H9 (cell line): Measurements from ENCODE around the gene ADAM22. TPM values are rescaled to one million over a fixed set of nuclear protein-coding genes. Genes with fewer than 3 reads are reported as not detected.

Experiments
- DNase-seq: peaks from one replicate; pipeline ENCODE4 v3.0.0-alpha.2; 2017
- H2AFZ ChIP-seq: one replicate; pipeline ENCODE4 v1.6.1; 2013; ENCODE audit warnings: mild to moderate bottlenecking, low read length, control low read depth, moderate library complexity
- H2AK5ac ChIP-seq: 2 replicates; pipeline ENCODE4 v1.6.1; 2013; ENCODE audit warnings: low read length, control low read depth, mixed read lengths; ENCODE audit not compliant: insufficient read length
- H2BK120ac ChIP-seq: one replicate; pipeline ENCODE4 v1.6.1; 2013; ENCODE audit warnings: low read depth, mild to moderate bottlenecking, low read length, control low read depth, inconsistent platforms; ENCODE audit not compliant: poor library complexity, severe bottlenecking
- H2BK12ac ChIP-seq: 2 replicates; pipeline ENCODE4 v1.6.1; 2013; ENCODE audit warnings: low read length, control low read depth, mixed read lengths, low read depth; ENCODE audit not compliant: insufficient read length
- H2BK15ac ChIP-seq: 2 replicates; pipeline ENCODE4 v1.6.1; 2013; ENCODE audit warnings: low read depth, low read length, control low read depth
- H2BK20ac ChIP-seq: one replicate; pipeline ENCODE4 v1.6.1; 2013; ENCODE audit warnings: low read depth, mild to moderate bottlenecking, low read length, control low read depth, inconsistent platforms; ENCODE audit not compliant: poor library complexity, severe bottlenecking
- H2BK5ac ChIP-seq: 2 replicates; pipeline ENCODE4 v1.6.1; 2013; ENCODE audit warnings: low read length, control low read depth, mixed read lengths; ENCODE audit not compliant: insufficient read length
- H3K14ac ChIP-seq: 2 replicates; pipeline ENCODE4 v1.6.1; 2013; ENCODE audit warnings: low read length, control low read depth; ENCODE audit not compliant: insufficient read depth
- H3K18ac ChIP-seq: 2 replicates; pipeline ENCODE4 v1.6.1; 2013; ENCODE audit warnings: low read depth, mild to moderate bottlenecking, mixed read lengths, low read length, control low read depth; ENCODE audit not compliant: insufficient read length
- H3K23ac ChIP-seq: 2 replicates; pipeline ENCODE4 v1.6.1; 2013; ENCODE audit warnings: low read length, control low read depth, mixed read lengths, low read depth; ENCODE audit not compliant: insufficient read length
- H3K23me2 ChIP-seq: 2 replicates; pipeline ENCODE4 v1.6.1; 2013; ENCODE audit warnings: low read depth, mild to moderate bottlenecking, mixed read lengths, low read length, control low read depth; ENCODE audit not compliant: insufficient read length, poor library complexity, severe bottlenecking
- H3K27ac ChIP-seq: 2 replicates; pipeline ENCODE4 v1.5.1; 2013; ENCODE audit warnings: low read length, control low read depth, mixed read lengths, low read depth; ENCODE audit not compliant: insufficient read length
- H3K27me3 ChIP-seq: 2 replicates; pipeline ENCODE4 v1.6.1; 2013; ENCODE audit warnings: low read length, control low read depth, inconsistent platforms; ENCODE audit not compliant: insufficient read depth
- H3K4ac ChIP-seq: 2 replicates; pipeline ENCODE4 v1.6.1; 2013; ENCODE audit warnings: low read depth, mild to moderate bottlenecking, control low read depth, inconsistent platforms, low read length, moderate library complexity
- H3K4me1 ChIP-seq: 2 replicates; pipeline ENCODE4 v1.6.1; 2013; ENCODE audit warnings: low read length, control low read depth, inconsistent platforms; ENCODE audit not compliant: insufficient read depth
- H3K4me2 ChIP-seq: 2 replicates; pipeline ENCODE4 v1.6.1; 2013; ENCODE audit warnings: low read length, control low read depth, mixed read lengths; ENCODE audit not compliant: insufficient read length, insufficient read depth
- H3K56ac ChIP-seq: 2 replicates; pipeline ENCODE4 v1.6.1; 2013; ENCODE audit warnings: low read depth, mild to moderate bottlenecking, mixed read lengths, low read length, control low read depth; ENCODE audit not compliant: insufficient read length
- H3K79me1 ChIP-seq: 2 replicates; pipeline ENCODE4 v1.6.1; 2013; ENCODE audit warnings: low read depth, mild to moderate bottlenecking, moderate library complexity, low read length, control low read depth, inconsistent platforms; ENCODE audit not compliant: insufficient read depth, poor library complexity, severe bottlenecking
- H3K79me2 ChIP-seq: 2 replicates; pipeline ENCODE4 v1.6.1; 2013; ENCODE audit warnings: low read length, control low read depth, inconsistent platforms; ENCODE audit not compliant: insufficient read depth
- H3K9ac ChIP-seq: 2 replicates; pipeline ENCODE4 v1.6.1; 2013; ENCODE audit warnings: low read length, control low read depth, mixed read lengths; ENCODE audit not compliant: insufficient read length; ENCODE audit errors: extremely low read depth
- H3K9me3 ChIP-seq: one replicate; pipeline ENCODE4 v1.6.1; 2013; ENCODE audit warnings: low read depth, low read length, inconsistent platforms; ENCODE audit not compliant: control insufficient read depth
- H3T11ph ChIP-seq: one replicate; pipeline ENCODE4 v1.6.1; 2013; ENCODE audit warnings: mild to moderate bottlenecking, low read length, control low read depth, inconsistent platforms
- H4K20me1 ChIP-seq: one replicate; pipeline ENCODE4 v1.6.1; 2013; ENCODE audit not compliant: control insufficient read depth, insufficient read length, insufficient read depth
- H4K5ac ChIP-seq: 2 replicates; pipeline ENCODE4 v1.6.1; 2013; ENCODE audit warnings: low read depth, mild to moderate bottlenecking, mixed read lengths, low read length, control low read depth; ENCODE audit not compliant: insufficient read length
- H4K8ac ChIP-seq: replicated peaks from 2 replicates; pipeline ENCODE4 v1.6.1; 2013; ENCODE audit warnings: low read length, control low read depth, mixed read lengths, low read depth; ENCODE audit not compliant: insufficient read length
- H4K91ac ChIP-seq: 2 replicates; pipeline ENCODE4 v1.6.1; 2013; ENCODE audit warnings: low read depth, mild to moderate bottlenecking, moderate library complexity, mixed read lengths, low read length, control low read depth; ENCODE audit not compliant: insufficient read length
- H3K27ac Mint-ChIP-seq, 3 experiments: 2 replicates in 2 of 3; 3 replicates in 1 of 3; pipeline ENCODE4 v1.8.0; 2020 to 2021; ENCODE audit warnings: mixed read lengths in 3 of 3, mild to moderate bottlenecking in 1 of 3, moderate library complexity in 1 of 3
- H3K27me3 Mint-ChIP-seq: 2 replicates; pipeline ENCODE4 v1.8.0; 2021; ENCODE audit warnings: low read depth, mild to moderate bottlenecking, moderate library complexity, mixed read lengths
- H3K36me3 Mint-ChIP-seq, 3 experiments: 2 replicates in 2 of 3; 3 replicates in 1 of 3; pipeline ENCODE4 v1.8.0; 2020 to 2021; ENCODE audit warnings: low read depth in 3 of 3, mixed read lengths in 3 of 3; ENCODE audit not compliant: insufficient read depth in 1 of 3
- H3K4me1 Mint-ChIP-seq, 2 experiments: 2 replicates each; pipeline ENCODE4 v1.8.0; 2020; ENCODE audit warnings: mixed read lengths in 2 of 2
- H3K4me3 Mint-ChIP-seq, 2 experiments: 2 replicates in 1 of 2; 3 replicates in 1 of 2; pipeline ENCODE4 v1.8.0; 2020 to 2021; ENCODE audit warnings: mild to moderate bottlenecking in 2 of 2, mixed read lengths in 2 of 2, moderate library complexity in 1 of 2
- H3K9me3 Mint-ChIP-seq, 2 experiments: 2 replicates in 1 of 2; 3 replicates in 1 of 2; pipeline ENCODE4 v1.8.0; 2020; ENCODE audit warnings: mild to moderate bottlenecking in 2 of 2, mixed read lengths in 2 of 2, moderate library complexity in 1 of 2
- CTCF ChIP-seq: fragments of 200-600 bp; sonication (generic); conservative IDR thresholded peaks from 3 replicates; pipeline ENCODE4 v1.8.0; 2021; ENCODE audit warnings: antibody characterized with exemption, mild to moderate bottlenecking
- WGBS: extraction: QIAGEN DNeasy Blood & Tissue Kit; methylation state at CpG from one replicate; pipeline ENCODE4 v1.1.7; 2013; ENCODE audit warnings: missing lambda C conversion rate, low lambda C conversion rate, mixed read lengths; ENCODE audit not compliant: insufficient read length; ENCODE audit errors: extremely low coverage; 5-methylcytosine and 5-hydroxymethylcytosine counted together
- total RNA-seq: library from RNA; stranded (reverse); gene quantifications from 2 replicates; pipeline ENCODE4 v1.2.1, GENCODE V29; 2021

The ADAM22 gene
- total RNA-seq, 1 experiment from 2014 or later: 8.7 TPM

- Histone ChIP-seq H3K4me2 (no peak overlapping the region), H3K27me3 (no peaks in the 10 kb centered on the region), H2BK20ac (no peak overlapping the region), H2BK12ac (no peak overlapping the region), H4K91ac (no peak overlapping the region), H3K56ac (no peak overlapping the region), H2BK120ac (no peak overlapping the region), H3K23me2 (no peaks in the 10 kb centered on the region), H3K23ac (no peak overlapping the region), H3K9me3 (no peaks in the 10 kb centered on the region), H3T11ph (no peak overlapping the region), H2AFZ (no peak overlapping the region), H3K9ac (no peak overlapping the region), H2BK5ac (no peak overlapping the region), H3K79me2 (no peaks in the 10 kb centered on the region), H2BK15ac (no peak overlapping the region), H3K4me1 (no peaks in the 10 kb centered on the region), H3K27ac (no peak overlapping the region), H2AK5ac (no peak overlapping the region), H4K20me1 (no peaks in the 10 kb centered on the region), H3K14ac (no peak overlapping the region), H4K5ac (no peak overlapping the region), H3K18ac (no peak overlapping the region), H3K79me1 (no peaks in the 10 kb centered on the region), H4K8ac (no peak overlapping the region), H3K4ac (no peak overlapping the region)
- no peak for DNase-seq
- H3K4me1 Mint-ChIP-seq: no peaks in the 10 kb centered on the region
- no peaks in the 10 kb centered on the region for H3K27me3 Mint-ChIP-seq
- no peak overlapping the region for H3K27ac Mint-ChIP-seq
- H3K9me3 Mint-ChIP-seq: no peaks in the 10 kb centered on the region
- WGBS: no CpG with 5 or more reads among the region's 1 CpG
- no peaks in the 10 kb centered on the region for H3K36me3 Mint-ChIP-seq
- H3K4me3 Mint-ChIP-seq: no peak overlapping the region
- TF ChIP-seq CTCF: no peak
Measured at GRCh38 chr7:88046839-88047573, 113.0 kb downstream of the ADAM22 start.
